ENCODE measurements around the gene GMNN.
A peak's percentile ranks its signal among the peaks of the same experiment; 100 is the strongest.
"Not testable (repeated sequence)": the region's sequence is repeated elsewhere in the genome, so short reads cannot be mapped to it uniquely, and the experiment has no call there.

Gene GMNN

GRCh38 chr6:24753545-24753944 is 21.2 kb upstream of the GMNN start:
- Histone ChIP-seq H3K9me3 (ENCODE audit: insufficient read depth, low read depth, low read length) (no peaks in the 10 kb centered on the region), H3K79me2 (ENCODE audit: insufficient read depth, low read length) (no peaks in the 10 kb centered on the region), H3K9me2 (replicated peaks; ENCODE audit: low read depth, low read length) (no peaks in the 10 kb centered on the region), H3K4me3 (ENCODE audit: low read length, poor library complexity, severe bottlenecking) (no peak overlapping the region), H3K4me2 (ENCODE audit: low read depth, low read length, poor library complexity, severe bottlenecking) (no peak overlapping the region), H3K9ac (ENCODE audit: low read depth, low read length, poor library complexity, severe bottlenecking) (no peak overlapping the region), H3K27me3 (ENCODE audit: insufficient read depth, low read length, poor library complexity, severe bottlenecking) (no peaks in the 10 kb centered on the region), H3F3A (ENCODE audit: low read depth) (no peaks in the 10 kb centered on the region), H4K20me1 (ENCODE audit: insufficient read depth, low read length, poor library complexity, severe bottlenecking) (no peaks in the 10 kb centered on the region), H3K4me1 (ENCODE audit: insufficient read depth, low read length, poor library complexity, severe bottlenecking) (no peaks in the 10 kb centered on the region), H2AFZ (ENCODE audit: low read length) (no peak overlapping the region), H3K36me3 (ENCODE audit: insufficient read depth, low read length) (no peaks in the 10 kb centered on the region)
- no peak for TF ChIP-seq EZH2phosphoT487 (IDR thresholded peaks at IDR 0.05; ENCODE audit: borderline replicate concordance)
- TF ChIP-seq CTCF (conservative IDR thresholded peaks at IDR 0.05; ENCODE audit: low read length): no peak

GRCh38 chr6:24754378-24754777 is 20.4 kb upstream of the GMNN start:
- H3K9me2 ChIP-seq (replicated peaks; ENCODE audit: low read depth, low read length); H3K27me3 ChIP-seq (ENCODE audit: insufficient read depth, low read length, poor library complexity, severe bottlenecking); H3K79me2 ChIP-seq (ENCODE audit: insufficient read depth, low read length); H2AFZ ChIP-seq (ENCODE audit: low read length); H3F3A ChIP-seq (ENCODE audit: low read depth); H3K4me1 ChIP-seq (ENCODE audit: insufficient read depth, low read length, poor library complexity, severe bottlenecking); H3K4me2 ChIP-seq (ENCODE audit: low read depth, low read length, poor library complexity, severe bottlenecking); H3K36me3 ChIP-seq (ENCODE audit: insufficient read depth, low read length); H3K9me3 ChIP-seq (ENCODE audit: insufficient read depth, low read depth, low read length); H3K9ac ChIP-seq (ENCODE audit: low read depth, low read length, poor library complexity, severe bottlenecking); H4K20me1 ChIP-seq (ENCODE audit: insufficient read depth, low read length, poor library complexity, severe bottlenecking); H3K4me3 ChIP-seq (ENCODE audit: low read length, poor library complexity, severe bottlenecking): not testable (repeated sequence)

- Histone ChIP-seq H3K27me3 (ENCODE audit: insufficient read depth, low read length, poor library complexity, severe bottlenecking) (no peaks in the 10 kb centered on the region), H3K4me1 (ENCODE audit: insufficient read depth, low read length, poor library complexity, severe bottlenecking) (no peaks in the 10 kb centered on the region), H3K4me2 (ENCODE audit: low read depth, low read length, poor library complexity, severe bottlenecking) (no peak overlapping the region), H3K36me3 (ENCODE audit: insufficient read depth, low read length) (no peaks in the 10 kb centered on the region), H4K20me1 (ENCODE audit: insufficient read depth, low read length, poor library complexity, severe bottlenecking) (no peaks in the 10 kb centered on the region), H3K79me2 (ENCODE audit: insufficient read depth, low read length) (no peaks in the 10 kb centered on the region), H3K9ac (ENCODE audit: low read depth, low read length, poor library complexity, severe bottlenecking) (no peak overlapping the region), H3F3A (ENCODE audit: low read depth) (no peaks in the 10 kb centered on the region), H3K9me2 (replicated peaks; ENCODE audit: low read depth, low read length) (no peaks in the 10 kb centered on the region), H3K4me3 (ENCODE audit: low read length, poor library complexity, severe bottlenecking) (no peak overlapping the region), H2AFZ (ENCODE audit: low read length) (no peak overlapping the region), H3K9me3 (ENCODE audit: insufficient read depth, low read depth, low read length) (no peaks in the 10 kb centered on the region)
- no peak for TF ChIP-seq EZH2phosphoT487 (IDR thresholded peaks at IDR 0.05; ENCODE audit: borderline replicate concordance)
- TF ChIP-seq CTCF (conservative IDR thresholded peaks at IDR 0.05; ENCODE audit: low read length): no peak
Measured at GRCh38 chr6:24755279-24755678, 19.5 kb upstream of the GMNN start.

GRCh38 chr6:24757611-24758010 is 17.1 kb upstream of the GMNN start:
- no peak overlapping the region for H3K4me3 ChIP-seq (ENCODE audit: low read length, poor library complexity, severe bottlenecking)
- H3K4me2 ChIP-seq (ENCODE audit: low read depth, low read length, poor library complexity, severe bottlenecking): no peak overlapping the region
- no peak overlapping the region for H3K9ac ChIP-seq (ENCODE audit: low read depth, low read length, poor library complexity, severe bottlenecking)
- no peaks in the 10 kb centered on the region for H3K27me3 ChIP-seq (ENCODE audit: insufficient read depth, low read length, poor library complexity, severe bottlenecking)
- H3F3A ChIP-seq (ENCODE audit: low read depth): no peaks in the 10 kb centered on the region
- no peaks in the 10 kb centered on the region for H3K4me1 ChIP-seq (ENCODE audit: insufficient read depth, low read length, poor library complexity, severe bottlenecking)
- H4K20me1 ChIP-seq (ENCODE audit: insufficient read depth, low read length, poor library complexity, severe bottlenecking): no peaks in the 10 kb centered on the region
- no peaks in the 10 kb centered on the region for H3K36me3 ChIP-seq (ENCODE audit: insufficient read depth, low read length)
- H3K9me3 ChIP-seq (ENCODE audit: insufficient read depth, low read depth, low read length): no peaks in the 10 kb centered on the region
- H3K9me2 ChIP-seq (replicated peaks; ENCODE audit: low read depth, low read length): no peaks in the 10 kb centered on the region
- TF ChIP-seq CTCF (conservative IDR thresholded peaks at IDR 0.05; ENCODE audit: low read length): no peak
- TF ChIP-seq EZH2phosphoT487 (IDR thresholded peaks at IDR 0.05; ENCODE audit: borderline replicate concordance): no peak
- H2AFZ ChIP-seq (ENCODE audit: low read length): peak overlapping the region; percentile 81
- no peaks in the 10 kb centered on the region for H3K79me2 ChIP-seq (ENCODE audit: insufficient read depth, low read length)

Measured in Loucy (cell line).